ENCODE results near the gene SHC3. TPM values are rescaled to one million over a fixed set of nuclear protein-coding genes. Genes with fewer than 3 reads are reported as not detected.

Gene SHC3
- total RNA-seq, 1 donor from 2014 or later, result 0.83 TPM

- H3K4me3 Mint-ChIP-seq (ENCODE audit: unreplicated experiment), result no peak overlapping the region
- peaks cover 4% of the 10 kb centered on the region for H3K4me1 Mint-ChIP-seq (ENCODE audit: low read depth, unreplicated experiment)
- H3K27me3 Mint-ChIP-seq (ENCODE audit: unreplicated experiment), result no peaks in the 10 kb centered on the region
- H3K36me3 Mint-ChIP-seq (ENCODE audit: unreplicated experiment), result no peaks in the 10 kb centered on the region
- no peak for DNase-seq
- no peak for TF ChIP-seq CTCF (IDR thresholded peaks at IDR 0.05; ENCODE audit: partially characterized antibody, unreplicated experiment)
- H3K27ac Mint-ChIP-seq (ENCODE audit: unreplicated experiment), result no peak overlapping the region
- H3K9me3 Mint-ChIP-seq (ENCODE audit: unreplicated experiment), result no peaks in the 10 kb centered on the region
Observed at GRCh38 chr9:89071591-89071990, 107.0 kb downstream of the SHC3 start.

- Mint-ChIP-seq H3K27me3 (ENCODE audit: unreplicated experiment) (no peaks in the 10 kb centered on the region), H3K27ac (ENCODE audit: unreplicated experiment) (no peak overlapping the region), H3K36me3 (ENCODE audit: unreplicated experiment) (no peaks in the 10 kb centered on the region), H3K4me1 (ENCODE audit: low read depth, unreplicated experiment) (peaks cover 4% of the 10 kb centered on the region), H3K4me3 (ENCODE audit: unreplicated experiment) (no peak overlapping the region), H3K9me3 (ENCODE audit: unreplicated experiment) (no peaks in the 10 kb centered on the region)
- no peak for DNase-seq
- TF ChIP-seq CTCF (IDR thresholded peaks at IDR 0.05; ENCODE audit: partially characterized antibody, unreplicated experiment), result no peak
Observed at GRCh38 chr9:89066835-89067234, 111.8 kb downstream of the SHC3 start.

- Mint-ChIP-seq H3K9me3 (ENCODE audit: unreplicated experiment) (no peaks in the 10 kb centered on the region), H3K27me3 (ENCODE audit: unreplicated experiment) (no peaks in the 10 kb centered on the region), H3K4me1 (ENCODE audit: low read depth, unreplicated experiment) (peaks cover 4% of the 10 kb centered on the region), H3K27ac (ENCODE audit: unreplicated experiment) (no peak overlapping the region), H3K36me3 (ENCODE audit: unreplicated experiment) (no peaks in the 10 kb centered on the region), H3K4me3 (ENCODE audit: unreplicated experiment) (no peak overlapping the region)
- no peak for TF ChIP-seq CTCF (IDR thresholded peaks at IDR 0.05; ENCODE audit: partially characterized antibody, unreplicated experiment)
- no peak for DNase-seq
Observed at GRCh38 chr9:89065921-89066320, 112.7 kb downstream of the SHC3 start.

GRCh38 chr9:89060790-89061189 is 117.8 kb downstream of the SHC3 start:
- Mint-ChIP-seq H3K27ac (ENCODE audit: unreplicated experiment) (no peak overlapping the region), H3K27me3 (ENCODE audit: unreplicated experiment) (no peaks in the 10 kb centered on the region), H3K9me3 (ENCODE audit: unreplicated experiment) (no peaks in the 10 kb centered on the region), H3K36me3 (ENCODE audit: unreplicated experiment) (no peaks in the 10 kb centered on the region), H3K4me3 (ENCODE audit: unreplicated experiment) (no peak overlapping the region), H3K4me1 (ENCODE audit: low read depth, unreplicated experiment) (no peaks in the 10 kb centered on the region)
- no peak for TF ChIP-seq CTCF (IDR thresholded peaks at IDR 0.05; ENCODE audit: partially characterized antibody, unreplicated experiment)
- no peak for DNase-seq

- H3K4me3 Mint-ChIP-seq (ENCODE audit: unreplicated experiment), result no peak overlapping the region
- peaks cover 1% of the 10 kb centered on the region for H3K9me3 Mint-ChIP-seq (ENCODE audit: unreplicated experiment)
- no peak for TF ChIP-seq CTCF (IDR thresholded peaks at IDR 0.05; ENCODE audit: partially characterized antibody, unreplicated experiment)
- no peaks in the 10 kb centered on the region for H3K27me3 Mint-ChIP-seq (ENCODE audit: unreplicated experiment)
- DNase-seq, result no peak
- no peaks in the 10 kb centered on the region for H3K36me3 Mint-ChIP-seq (ENCODE audit: unreplicated experiment)
- no peaks in the 10 kb centered on the region for H3K4me1 Mint-ChIP-seq (ENCODE audit: low read depth, unreplicated experiment)
- no peak overlapping the region for H3K27ac Mint-ChIP-seq (ENCODE audit: unreplicated experiment)
Observed at GRCh38 chr9:89059925-89060506, 118.6 kb downstream of the SHC3 start.

All from glutamatergic neuron (in vitro differentiated cells).